NCI-H1417 (cell line): ENCODE data around the gene GRIK5.
A peak's percentile ranks its signal among the peaks of the same experiment; 100 is the strongest.

Experiments
- DNase-seq, 3 experiments: peaks; one replicate each; lab custom pipeline; 2025; lab: John Stamatoyannopoulos, UW

Gene GRIK5

GRCh38 chr19:41956621-41957020, 113.4 kb downstream of the GRIK5 start:
- no peak for DNase-seq

DNA sequence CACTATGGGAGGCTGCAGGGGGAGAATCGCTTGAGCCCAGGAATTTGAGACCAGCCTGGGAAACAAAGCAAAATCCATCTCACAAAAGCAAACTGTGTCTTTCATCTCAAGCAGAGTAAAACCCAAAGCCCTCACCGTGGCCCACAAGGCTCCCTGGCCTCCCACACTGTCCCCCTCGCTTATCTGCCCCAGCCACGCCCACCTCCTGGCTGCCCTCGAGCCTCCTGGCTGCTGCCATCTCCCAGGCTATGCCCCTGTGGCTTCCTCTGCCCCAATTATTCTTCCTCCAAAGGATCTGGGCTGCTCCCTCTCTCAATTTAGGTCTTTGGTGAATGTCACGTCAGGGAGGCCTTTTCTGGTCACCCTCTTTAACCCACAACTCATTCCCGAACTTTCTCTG, 114.5 kb downstream of the GRIK5 start:
- no peak for DNase-seq

- DNase-seq, result peak; percentile 64 to 95 (median 82)
These were observed 118.3 kb downstream of the GRIK5 start for GRCh38 chr19:41951686-41952172.
